PC-3 (cell line): ENCODE data around the gene SLC2A4.

Source experiments
- CTCF ChIP-seq: fragments of 300-600 bp; sonication (generic); conservative IDR thresholded peaks from 2 replicates; pipeline ENCODE4 v1.5.1; 2017; ENCODE audit warnings: antibody characterized with exemption, low read depth, mild to moderate bottlenecking, low read length
- EZH2 ChIP-seq: fragments of 300-600 bp; sonication (generic); IDR thresholded peaks from one replicate; pipeline ENCODE4 v1.6.1; 2017; ENCODE audit warnings: antibody characterized with exemption, mild to moderate bottlenecking, low read length; ENCODE audit not compliant: unreplicated experiment
- EZH2phosphoT487 ChIP-seq: fragments of 300-600 bp; sonication (generic); IDR thresholded peaks from 2 replicates; pipeline ENCODE4 v1.6.1; 2018; ENCODE audit warnings: mild to moderate bottlenecking, antibody characterized with exemption, low read length, borderline replicate concordance

DNA sequence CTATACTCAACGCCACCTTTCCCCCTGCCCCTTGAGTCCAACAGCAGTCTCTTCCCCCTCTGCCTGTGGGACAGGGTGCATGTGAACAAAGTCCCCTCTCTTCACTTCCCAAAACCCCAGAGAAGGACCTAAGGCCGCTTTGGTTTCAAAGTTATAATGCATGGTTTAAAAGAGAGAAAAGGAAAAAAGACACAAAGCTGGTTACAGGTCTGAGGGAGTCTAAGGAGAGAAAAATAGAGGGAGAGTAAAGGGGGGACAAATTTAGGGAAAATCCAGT, 38.1 kb upstream of the SLC2A4 start:
- TF ChIP-seq CTCF (no peak), EZH2 (no peak), EZH2phosphoT487 (no peak)
